Measurements from ENCODE around the gene DAPK1.

Gene DAPK1

GRCh38 chr9:87643778-87644570, 146.3 kb downstream of the DAPK1 start:
- H3K9me3 ChIP-seq (ENCODE audit: control insufficient read depth, low read length), result no peaks in the 10 kb centered on the region
- H2AFZ ChIP-seq (ENCODE audit: low read depth, low read length), result no peak overlapping the region
- H3K4me1 ChIP-seq (ENCODE audit: control insufficient read depth, insufficient read depth, low read depth, low read length), result peaks cover 7% of the 10 kb centered on the region
- 92% methylated on average over 8 of the region's 9 CpGs for WGBS
- no peak overlapping the region for H2BK5ac ChIP-seq (ENCODE audit: low read depth, low read length, poor library complexity, severe bottlenecking)
- no peak overlapping the region for H3K14ac ChIP-seq (ENCODE audit: low read length in 2 of 2)
- peaks cover 9% of the 10 kb centered on the region for H3K79me1 ChIP-seq (replicated peaks; ENCODE audit: low read length, poor library complexity, severe bottlenecking)
- no peak overlapping the region for H3K4ac ChIP-seq (ENCODE audit: low read depth in 1 of 2, low read length in 2 of 2)
- no peak overlapping the region for H3K4me2 ChIP-seq (ENCODE audit: low read length, poor library complexity, severe bottlenecking)
- no peak overlapping the region for H2AK5ac ChIP-seq (ENCODE audit: low read length, severe bottlenecking)
- DNase-seq, result no peak
- H3K18ac ChIP-seq (ENCODE audit: low read depth in 1 of 2, low read length in 2 of 2), result no peak overlapping the region
- no peak overlapping the region for H3K23ac ChIP-seq (ENCODE audit: low read length in 2 of 2)
- no peak overlapping the region for H3K4me3 ChIP-seq (ENCODE audit: insufficient read depth in 1 of 2, low read depth in 1 of 2, low read length in 2 of 2)
- no peak overlapping the region for H2BK12ac ChIP-seq (ENCODE audit: low read length in 2 of 2)
- no peak overlapping the region for H3K9ac ChIP-seq (ENCODE audit: low read length)
- peaks cover 25 to 35% of the 10 kb centered on the region in 2 experiments for H3K36me3 ChIP-seq (ENCODE audit: control insufficient read depth in 1 of 2, insufficient read depth in 2 of 2, low read depth in 1 of 2, low read length in 2 of 2)
- no peak overlapping the region for H4K91ac ChIP-seq (ENCODE audit: low read length)
- no peak overlapping the region for H2BK15ac ChIP-seq (ENCODE audit: low read depth, poor library complexity, severe bottlenecking)
- H3K27me3 ChIP-seq (ENCODE audit: control insufficient read depth in 1 of 2, insufficient read depth in 1 of 2, low read length in 2 of 2), result no peaks in the 10 kb centered on the region
- H3K27ac ChIP-seq (ENCODE audit: low read length, poor library complexity, severe bottlenecking), result no peak overlapping the region
- H4K8ac ChIP-seq (ENCODE audit: low read length), result no peak overlapping the region
- no peak overlapping the region for H2BK120ac ChIP-seq (ENCODE audit: low read depth, low read length)

GRCh38 chr9:87644659-87645058, 147.0 kb downstream of the DAPK1 start:
- no peak overlapping the region for H2BK5ac ChIP-seq (ENCODE audit: low read depth, low read length, poor library complexity, severe bottlenecking)
- H3K18ac ChIP-seq (ENCODE audit: low read depth in 1 of 2, low read length in 2 of 2), result no peak overlapping the region
- H2BK120ac ChIP-seq (ENCODE audit: low read depth, low read length), result no peak overlapping the region
- peaks cover 31 to 42% of the 10 kb centered on the region in 2 experiments for H3K36me3 ChIP-seq (ENCODE audit: control insufficient read depth in 1 of 2, insufficient read depth in 2 of 2, low read depth in 1 of 2, low read length in 2 of 2)
- no peak overlapping the region for H4K91ac ChIP-seq (ENCODE audit: low read length)
- peaks cover 8% of the 10 kb centered on the region for H3K79me1 ChIP-seq (replicated peaks; ENCODE audit: low read length, poor library complexity, severe bottlenecking)
- H2BK12ac ChIP-seq (ENCODE audit: low read length in 2 of 2), result no peak overlapping the region
- no peak overlapping the region for H2BK15ac ChIP-seq (ENCODE audit: low read depth, poor library complexity, severe bottlenecking)
- no peak overlapping the region for H3K27ac ChIP-seq (ENCODE audit: low read length, poor library complexity, severe bottlenecking)
- H3K14ac ChIP-seq (ENCODE audit: low read length in 2 of 2), result no peak overlapping the region
- H4K8ac ChIP-seq (ENCODE audit: low read length), result no peak overlapping the region
- H2AFZ ChIP-seq (ENCODE audit: low read depth, low read length), result no peak overlapping the region
- no CpG with 5 or more reads among the region's 1 CpG for WGBS
- H3K23ac ChIP-seq (ENCODE audit: low read length in 2 of 2), result no peak overlapping the region
- no peaks in the 10 kb centered on the region for H3K9me3 ChIP-seq (ENCODE audit: control insufficient read depth, low read length)
- H3K27me3 ChIP-seq (ENCODE audit: control insufficient read depth in 1 of 2, insufficient read depth in 1 of 2, low read length in 2 of 2), result no peaks in the 10 kb centered on the region
- no peak overlapping the region for H3K4me3 ChIP-seq (ENCODE audit: insufficient read depth in 1 of 2, low read depth in 1 of 2, low read length in 2 of 2)
- no peak overlapping the region for H3K9ac ChIP-seq (ENCODE audit: low read length)
- H3K4me1 ChIP-seq (ENCODE audit: control insufficient read depth, insufficient read depth, low read depth, low read length), result peaks cover 7% of the 10 kb centered on the region
- no peak overlapping the region for H3K4ac ChIP-seq (ENCODE audit: low read depth in 1 of 2, low read length in 2 of 2)
- no peak overlapping the region for H3K4me2 ChIP-seq (ENCODE audit: low read length, poor library complexity, severe bottlenecking)
- H2AK5ac ChIP-seq (ENCODE audit: low read length, severe bottlenecking), result no peak overlapping the region
- DNase-seq, result no peak

- Histone ChIP-seq H2BK12ac (ENCODE audit: low read length in 2 of 2) (no peak overlapping the region), H3K4me1 (ENCODE audit: control insufficient read depth, insufficient read depth, low read depth, low read length) (no peaks in the 10 kb centered on the region), H3K9me3 (ENCODE audit: control insufficient read depth, low read length) (no peaks in the 10 kb centered on the region), H3K9ac (ENCODE audit: low read length) (no peak overlapping the region), H3K27me3 (ENCODE audit: control insufficient read depth in 1 of 2, insufficient read depth in 1 of 2, low read length in 2 of 2) (no peaks in the 10 kb centered on the region), H2AK5ac (ENCODE audit: low read length, severe bottlenecking) (no peak overlapping the region), H2BK120ac (ENCODE audit: low read depth, low read length) (no peak overlapping the region), H2AFZ (ENCODE audit: low read depth, low read length) (no peak overlapping the region), H4K91ac (ENCODE audit: low read length) (no peak overlapping the region), H3K23ac (ENCODE audit: low read length in 2 of 2) (no peak overlapping the region), H3K18ac (ENCODE audit: low read depth in 1 of 2, low read length in 2 of 2) (no peak overlapping the region), H3K14ac (ENCODE audit: low read length in 2 of 2) (no peak overlapping the region), H2BK15ac (ENCODE audit: low read depth, poor library complexity, severe bottlenecking) (no peak overlapping the region), H3K27ac (ENCODE audit: low read length, poor library complexity, severe bottlenecking) (no peak overlapping the region), H3K4me2 (ENCODE audit: low read length, poor library complexity, severe bottlenecking) (no peak overlapping the region), H3K4me3 (ENCODE audit: insufficient read depth in 1 of 2, low read depth in 1 of 2, low read length in 2 of 2) (no peak overlapping the region), H3K4ac (ENCODE audit: low read depth in 1 of 2, low read length in 2 of 2) (no peak overlapping the region), H4K8ac (ENCODE audit: low read length) (no peak overlapping the region), H3K36me3 (ENCODE audit: control insufficient read depth in 1 of 2, insufficient read depth in 2 of 2, low read depth in 1 of 2, low read length in 2 of 2) (peaks cover 39 to 44% of the 10 kb centered on the region in 2 experiments), H3K79me1 (replicated peaks; ENCODE audit: low read length, poor library complexity, severe bottlenecking) (peaks cover 7% of the 10 kb centered on the region), H2BK5ac (ENCODE audit: low read depth, low read length, poor library complexity, severe bottlenecking) (no peak overlapping the region)
- no peak for DNase-seq
- 78% methylated on average over 2 of the region's 3 CpGs for WGBS
Observed at GRCh38 chr9:87646546-87646945, 148.9 kb downstream of the DAPK1 start.

- Histone ChIP-seq H3K27me3 (ENCODE audit: control insufficient read depth in 1 of 2, insufficient read depth in 1 of 2, low read length in 2 of 2) (no peaks in the 10 kb centered on the region), H3K4me2 (ENCODE audit: low read length, poor library complexity, severe bottlenecking) (no peak overlapping the region), H3K79me1 (replicated peaks; ENCODE audit: low read length, poor library complexity, severe bottlenecking) (peaks cover 7% of the 10 kb centered on the region), H3K9me3 (ENCODE audit: control insufficient read depth, low read length) (no peaks in the 10 kb centered on the region), H3K14ac (ENCODE audit: low read length in 2 of 2) (no peak overlapping the region), H3K36me3 (ENCODE audit: control insufficient read depth in 1 of 2, insufficient read depth in 2 of 2, low read depth in 1 of 2, low read length in 2 of 2) (peaks cover 39 to 46% of the 10 kb centered on the region in 2 experiments), H3K27ac (ENCODE audit: low read length, poor library complexity, severe bottlenecking) (no peak overlapping the region), H2AFZ (ENCODE audit: low read depth, low read length) (no peak overlapping the region), H3K4me3 (ENCODE audit: insufficient read depth in 1 of 2, low read depth in 1 of 2, low read length in 2 of 2) (no peak overlapping the region), H3K18ac (ENCODE audit: low read depth in 1 of 2, low read length in 2 of 2) (no peak overlapping the region), H3K23ac (ENCODE audit: low read length in 2 of 2) (no peak overlapping the region), H2BK15ac (ENCODE audit: low read depth, poor library complexity, severe bottlenecking) (no peak overlapping the region), H2AK5ac (ENCODE audit: low read length, severe bottlenecking) (no peak overlapping the region), H2BK12ac (ENCODE audit: low read length in 2 of 2) (no peak overlapping the region), H3K4ac (ENCODE audit: low read depth in 1 of 2, low read length in 2 of 2) (no peak overlapping the region), H3K9ac (ENCODE audit: low read length) (no peak overlapping the region), H2BK120ac (ENCODE audit: low read depth, low read length) (no peak overlapping the region), H3K4me1 (ENCODE audit: control insufficient read depth, insufficient read depth, low read depth, low read length) (no peaks in the 10 kb centered on the region), H2BK5ac (ENCODE audit: low read depth, low read length, poor library complexity, severe bottlenecking) (no peak overlapping the region), H4K91ac (ENCODE audit: low read length) (no peak overlapping the region), H4K8ac (ENCODE audit: low read length) (no peak overlapping the region)
- 97% methylated on average over 8 of the region's 8 CpGs for WGBS
- no peak for DNase-seq
Observed at GRCh38 chr9:87647114-87647513, 149.4 kb downstream of the DAPK1 start.

Measured in mesenchymal stem cell (in vitro differentiated cells and primary cell).